Measurements from ENCODE around the gene HOMER2.
"Not testable (repeated sequence)": the region's sequence is repeated elsewhere in the genome, so short reads cannot be mapped to it uniquely, and the experiment has no call there.

The HOMER2 gene

GRCh38 chr15:82952158-82953081, at the start of gene HOMER2:
HOMER2 (minus strand) TSS chr15:82952720; CDS start chr15:82952535, 185 bp downstream.
- DNase-seq = peak in 1 of 2 experiments; percentile 73

DNA sequence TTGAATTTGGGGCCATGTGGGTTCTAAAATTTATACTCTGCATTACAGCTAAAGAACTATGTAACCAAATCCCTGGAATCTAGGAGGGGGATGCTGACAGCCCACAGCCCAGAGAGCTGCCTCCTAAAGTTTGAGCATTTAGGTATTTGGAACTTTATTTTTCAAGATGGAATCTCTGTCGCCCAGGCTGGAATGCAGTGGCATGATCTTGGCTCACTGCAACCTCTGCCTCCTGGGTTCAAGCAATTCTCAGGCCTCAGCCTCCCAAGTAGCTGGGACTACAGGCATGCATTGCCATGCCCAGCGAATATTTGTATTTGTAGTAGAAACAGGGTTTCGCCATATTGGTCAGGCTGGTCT, 48.1 kb upstream of the HOMER2 start:
- not testable (repeated sequence) for DNase-seq

GRCh38 chr15:82999905-83000671, 47.6 kb upstream of the HOMER2 start:
- DNase-seq = peak in 1 of 2 experiments; percentile 51

- no peak for DNase-seq
These were observed 46.9 kb upstream of the HOMER2 start for GRCh38 chr15:82999426-82999825.

- DNase-seq = no peak
These were observed 43.4 kb upstream of the HOMER2 start for GRCh38 chr15:82995938-82996337.

DNA sequence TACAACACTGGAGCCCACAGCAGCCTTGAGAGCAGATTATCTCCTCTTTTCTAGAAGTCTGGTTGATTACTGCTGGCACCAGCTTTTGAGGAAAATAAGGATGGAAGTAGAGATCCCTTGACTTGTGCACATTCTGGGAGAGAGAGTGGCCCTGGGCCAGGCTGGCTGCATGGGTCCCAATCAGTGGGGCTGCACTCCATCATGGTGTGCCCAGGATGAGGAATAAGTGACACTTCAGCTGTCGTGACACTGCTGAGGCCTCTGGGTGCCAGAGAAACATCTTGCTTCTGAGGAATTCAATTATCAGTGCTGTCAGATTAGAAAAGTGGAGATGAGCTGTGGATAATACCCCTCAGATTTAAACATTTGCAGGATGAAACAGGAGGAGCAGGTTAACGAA, 42.6 kb upstream of the HOMER2 start:
- no peak for DNase-seq

DNA sequence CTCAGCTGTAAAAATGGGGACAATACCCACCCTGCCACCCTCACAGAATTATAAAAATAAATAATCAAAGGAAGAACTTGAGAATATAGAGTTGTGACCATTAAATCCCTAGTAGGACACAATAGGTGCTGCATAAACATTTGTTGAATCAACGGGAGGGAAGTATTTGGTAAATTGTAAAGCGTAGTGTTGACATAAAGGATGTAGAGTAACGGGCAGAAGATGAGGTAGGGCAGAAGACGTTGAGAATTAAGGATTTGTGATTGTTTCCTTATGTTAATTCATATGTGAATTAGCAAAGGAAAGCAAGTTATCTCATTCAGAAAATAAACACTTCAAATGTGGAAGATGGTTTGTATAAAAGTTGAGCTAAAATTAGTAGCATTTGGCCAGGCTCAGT, 40.6 kb upstream of the HOMER2 start:
- no peak for DNase-seq

DNA sequence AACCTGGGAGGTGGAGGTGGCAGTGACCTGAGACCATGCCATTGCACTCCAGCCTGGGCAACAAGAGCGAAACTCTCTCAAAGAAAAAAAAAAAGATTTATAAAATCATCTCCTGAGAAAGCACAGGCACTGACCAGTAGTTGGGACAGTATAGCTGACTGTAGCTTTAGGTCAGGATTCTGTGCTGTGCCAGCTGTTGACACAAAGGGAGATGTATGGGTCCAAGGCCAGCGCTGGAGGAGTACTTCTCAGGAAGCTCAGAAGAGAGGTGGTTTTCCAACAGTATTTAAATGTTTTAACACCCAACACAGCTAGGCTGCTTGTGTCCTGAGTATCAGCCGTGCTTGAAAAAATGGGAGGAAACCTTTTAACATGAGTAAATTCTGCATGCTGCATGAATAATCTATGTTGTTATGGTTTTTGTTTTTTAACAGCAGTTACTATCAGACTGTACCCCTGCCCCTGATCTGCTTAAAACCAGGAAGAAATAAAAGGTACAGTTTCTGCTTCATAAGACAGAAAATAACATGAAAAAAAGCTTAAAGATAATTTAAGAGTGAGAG, 40.0 kb upstream of the HOMER2 start:
- DNase-seq = no peak

DNA sequence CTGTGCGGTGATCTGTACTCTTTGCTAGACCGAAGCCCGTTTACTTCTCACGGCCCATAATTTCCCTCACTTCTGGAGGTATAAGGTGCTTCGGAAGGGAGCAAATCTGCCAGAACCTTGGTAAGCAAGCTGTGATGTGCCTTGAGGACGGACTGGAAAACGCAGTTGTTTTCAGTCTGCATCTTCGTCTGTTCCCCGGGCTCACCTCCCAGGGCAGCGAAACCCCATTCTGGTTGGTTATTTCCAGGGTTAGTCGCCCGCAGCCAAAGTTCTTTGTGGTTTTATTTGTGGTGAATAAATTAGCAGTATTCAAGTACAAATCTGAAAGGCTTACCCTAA, 33.9 kb upstream of the HOMER2 start:
- DNase-seq = no peak

DNA sequence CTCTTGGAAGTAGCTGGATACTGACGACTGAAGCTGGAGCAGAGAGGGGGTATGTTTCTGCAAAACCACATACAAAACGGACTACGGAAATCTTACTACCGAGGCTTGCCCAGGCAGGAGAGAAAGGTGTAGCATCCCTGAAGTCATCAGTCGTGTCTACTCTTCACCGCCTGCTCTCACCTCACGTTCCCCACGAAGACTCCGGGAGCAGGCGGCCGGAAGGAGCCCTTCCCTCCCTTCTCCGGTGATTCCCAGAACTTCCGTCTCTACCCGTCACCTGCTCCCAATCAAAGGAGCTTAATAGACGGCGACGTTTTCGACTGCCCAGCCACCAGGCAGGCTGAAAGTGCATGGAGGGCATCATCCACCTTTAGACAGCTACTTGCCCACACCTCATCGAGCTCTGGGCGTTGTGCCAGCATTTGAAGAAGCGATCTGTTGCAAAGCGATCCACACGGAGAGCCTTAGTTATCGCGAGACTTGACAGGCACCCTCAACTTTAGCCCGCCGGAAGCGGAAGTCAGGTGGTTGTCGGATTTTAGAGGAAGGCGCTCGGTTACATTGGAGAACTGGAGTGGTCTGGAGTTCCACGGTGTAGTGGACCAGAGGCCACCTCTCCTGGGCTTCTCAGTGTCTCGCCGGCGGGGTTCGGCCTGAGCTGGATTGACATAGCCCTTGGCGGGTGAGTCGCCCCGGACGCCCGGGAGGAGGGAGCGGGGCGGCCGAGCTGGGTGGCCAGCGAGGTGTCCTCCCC, 33.3 kb upstream of the HOMER2 start, which contains the start of gene RAMAC:
RAMAC (plus strand) TSS at position 523 of the 754 bp plus-strand sequence. CDS start 2,809 bp downstream, outside the sequence.
- DNase-seq = peak; percentile 89 to 97

GRCh38 chr15:82980981-82981380, 28.5 kb upstream of the HOMER2 start:
- DNase-seq = no peak

DNA sequence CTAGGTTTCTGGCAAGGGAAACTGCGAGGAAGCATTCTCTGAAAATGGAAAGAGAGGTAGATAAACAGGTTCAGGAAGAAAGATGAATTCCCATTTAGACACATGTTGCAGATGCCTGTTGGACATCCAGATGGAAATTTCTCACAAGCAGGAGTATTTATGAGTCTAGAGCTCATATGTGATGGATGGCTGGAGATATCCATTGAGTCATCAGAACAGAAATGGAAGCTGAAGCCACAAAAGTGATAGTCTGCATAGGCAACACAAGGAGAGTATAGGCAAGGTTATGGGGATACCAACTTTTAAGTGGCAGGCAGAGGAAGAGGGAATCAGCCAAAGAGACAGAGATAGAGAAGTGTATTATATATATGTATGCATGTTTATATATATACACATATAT, 27.2 kb upstream of the HOMER2 start:
- DNase-seq = no peak

DNA sequence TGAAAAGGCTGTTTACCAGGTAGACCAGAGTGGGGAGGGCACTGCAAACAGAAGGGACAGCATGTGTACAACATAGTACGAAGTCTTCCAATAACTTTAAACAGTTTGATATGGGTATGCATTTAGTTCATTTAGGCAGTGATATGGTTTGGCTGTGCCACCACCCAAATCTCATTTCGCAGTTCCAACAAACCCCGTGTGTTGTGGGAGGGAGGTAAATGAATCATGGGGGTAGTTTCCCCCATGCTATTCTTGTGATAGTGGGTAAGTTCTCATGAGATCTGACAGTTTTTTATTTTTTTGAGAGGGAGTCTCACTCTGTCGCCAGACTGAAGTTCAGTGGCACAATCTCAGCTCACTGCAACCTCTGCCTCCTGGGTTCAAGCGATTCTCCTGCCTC, 25.9 kb upstream of the HOMER2 start:
- DNase-seq = no peak

GRCh38 chr15:82977076-82977475, 24.6 kb upstream of the HOMER2 start:
- no peak for DNase-seq

DNA sequence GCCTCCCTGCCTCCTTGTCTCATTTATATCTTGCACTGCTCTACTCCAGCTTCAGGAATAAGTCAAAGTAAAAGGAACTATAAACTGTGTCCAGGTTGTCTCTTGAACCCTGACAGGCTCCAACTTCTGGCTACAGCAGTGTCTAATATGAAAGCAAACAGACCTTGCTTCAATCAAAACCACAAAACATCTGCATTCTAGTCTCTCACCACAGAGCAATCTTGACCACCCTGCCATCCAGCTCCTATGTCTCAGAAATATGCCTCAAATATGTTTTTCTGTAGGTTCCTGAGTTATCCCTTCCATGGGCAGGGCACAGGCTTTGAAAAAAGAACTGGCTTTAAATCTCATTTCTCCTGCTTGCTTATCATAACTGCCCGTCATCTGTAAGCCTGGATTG, 20.5 kb upstream of the HOMER2 start:
- DNase-seq = no peak

DNA sequence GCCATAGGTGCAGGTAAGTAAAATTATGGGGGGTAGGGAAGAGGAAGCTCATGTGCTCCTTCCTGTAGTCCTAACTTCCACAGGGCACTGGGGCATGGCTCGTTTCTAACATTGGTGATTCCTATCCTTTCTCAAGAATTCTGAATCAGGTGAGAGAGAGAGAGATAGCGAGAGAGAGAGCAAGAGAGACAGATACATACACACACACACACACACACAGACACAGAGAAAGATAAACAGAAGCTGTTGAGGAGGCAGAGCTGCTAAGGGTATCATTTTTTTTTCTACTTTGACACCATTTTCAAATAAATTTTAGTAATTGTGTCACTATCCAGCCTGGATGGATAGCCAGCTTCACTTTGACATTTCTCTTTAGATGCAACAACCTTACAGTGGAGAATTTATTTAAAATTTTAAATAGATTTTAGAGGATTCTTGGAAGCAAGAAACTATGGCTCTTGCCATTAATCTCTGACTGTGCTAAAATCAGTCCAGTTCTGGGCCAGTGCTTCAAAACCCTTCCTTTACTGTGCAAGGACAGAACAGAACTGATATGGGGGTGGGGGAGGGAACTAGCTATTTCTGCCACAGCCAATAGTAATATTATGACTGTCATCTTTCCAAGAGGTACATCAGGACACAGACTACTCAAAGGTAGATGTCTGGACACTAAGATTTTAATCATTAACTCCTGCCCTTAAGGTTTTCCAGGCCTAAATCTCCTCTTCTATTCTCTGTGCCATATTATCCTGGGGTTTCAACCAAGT, 18.9 kb upstream of the HOMER2 start:
- DNase-seq = no peak

- DNase-seq = no peak
These were observed 18.2 kb upstream of the HOMER2 start for GRCh38 chr15:82970696-82971095.

GRCh38 chr15:82970078-82970686, 17.7 kb upstream of the HOMER2 start:
- DNase-seq = no peak

GRCh38 chr15:82969353-82969752, 16.8 kb upstream of the HOMER2 start:
- DNase-seq = no peak

GRCh38 chr15:82968066-82968465, 15.5 kb upstream of the HOMER2 start:
- DNase-seq = no peak

DNA sequence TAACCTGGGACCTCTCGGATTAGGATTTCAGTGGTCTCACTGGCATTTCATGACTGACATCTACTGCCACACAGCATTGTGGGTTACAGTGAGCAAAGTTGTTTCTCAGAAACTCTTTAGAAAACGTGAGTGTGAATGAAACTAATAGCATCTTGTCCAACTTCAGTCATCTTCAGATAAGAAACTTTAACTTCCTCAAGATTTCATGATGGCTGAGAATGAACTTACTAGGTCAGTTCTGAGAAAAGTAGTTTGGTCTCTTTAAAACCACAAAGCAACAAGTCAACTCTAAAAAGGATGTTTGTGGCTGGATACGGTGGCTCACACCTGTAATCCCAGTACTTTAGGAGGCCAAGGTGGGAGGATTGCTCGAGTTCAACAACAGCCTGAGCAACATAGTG, 14.2 kb upstream of the HOMER2 start:
- DNase-seq = no peak

- no peak for DNase-seq
These were observed 12.4 kb upstream of the HOMER2 start for GRCh38 chr15:82964890-82965289.
